GM23338 (cell line): Measurements from ENCODE around the gene CTDP1. TPM values are rescaled to one million over a fixed set of nuclear protein-coding genes. Genes with fewer than 3 reads are reported as not detected.

Experiments
- ATAC-seq: fragments of 200-7000 bp; cut with Tn5 transposase; 3 replicates; pipeline ENCODE4 v1.9.1; 2020
- DNase-seq: peaks from one replicate; pipeline ENCODE4 v3.0.0-alpha.2; 2015; ENCODE audit warnings: low spot score
- H2AFZ ChIP-seq: fragments of 200-600 bp; sonication (generic); 2 replicates; pipeline ENCODE4 v1.8.0; 2016; ENCODE audit warnings: antibody characterized with exemption, mild to moderate bottlenecking, moderate library complexity
- H3F3A ChIP-seq: fragments of 200-600 bp; sonication (generic); replicated peaks from 2 replicates; pipeline ENCODE4 v1.8.0; 2017; ENCODE audit warnings: antibody characterized with exemption, mixed run types, low read depth
- H3K27ac ChIP-seq: fragments of 200-600 bp; sonication (generic); 2 replicates; pipeline ENCODE4 v1.6.1; 2016; ENCODE audit warnings: low read depth
- H3K27me3 ChIP-seq: fragments of 200-600 bp; sonication (generic); 2 replicates; pipeline ENCODE4 v1.8.0; 2016; ENCODE audit warnings: mild to moderate bottlenecking, mixed run types, moderate library complexity; ENCODE audit not compliant: insufficient read depth
- H3K36me3 ChIP-seq: fragments of 200-600 bp; sonication (generic); 2 replicates; pipeline ENCODE4 v1.8.0; 2016; ENCODE audit warnings: mild to moderate bottlenecking; ENCODE audit not compliant: insufficient read depth
- H3K4me1 ChIP-seq: fragments of 200-600 bp; sonication (generic); 2 replicates; pipeline ENCODE4 v1.8.0; 2016; ENCODE audit warnings: mild to moderate bottlenecking, moderate library complexity; ENCODE audit not compliant: insufficient read depth
- H3K4me2 ChIP-seq: fragments of 200-600 bp; sonication (generic); 2 replicates; pipeline ENCODE4 v1.7.1; 2017; ENCODE audit warnings: mixed run types
- H3K4me3 ChIP-seq: fragments of 200-600 bp; sonication (generic); 2 replicates; pipeline ENCODE4 v1.6.1; 2016; ENCODE audit warnings: mixed run types
- H3K79me2 ChIP-seq: fragments of 200-600 bp; sonication (generic); replicated peaks from 2 replicates; pipeline ENCODE4 v1.8.0; 2017; ENCODE audit warnings: mild to moderate bottlenecking; ENCODE audit not compliant: insufficient read depth
- H3K9me2 ChIP-seq: fragments of 200-600 bp; sonication (generic); 2 replicates; pipeline ENCODE4 v1.8.0; 2017; ENCODE audit not compliant: insufficient read depth
- H4K20me1 ChIP-seq: fragments of 200-600 bp; sonication (generic); replicated peaks from 2 replicates; pipeline ENCODE4 v1.8.0; 2017; ENCODE audit warnings: mild to moderate bottlenecking; ENCODE audit not compliant: insufficient read depth
- H3K27ac Mint-ChIP-seq: 2 replicates; pipeline ENCODE4 v1.8.0; 2020; ENCODE audit warnings: inconsistent platforms, mild to moderate bottlenecking, moderate library complexity, mixed read lengths
- H3K27me3 Mint-ChIP-seq: 3 replicates; pipeline ENCODE4 v1.8.0; 2022; ENCODE audit warnings: low read depth, mild to moderate bottlenecking, moderate library complexity, mixed read lengths, inconsistent platforms; ENCODE audit not compliant: insufficient read depth, poor library complexity
- H3K36me3 Mint-ChIP-seq: 3 replicates; pipeline ENCODE4 v1.8.0; 2021; ENCODE audit warnings: low read depth, mild to moderate bottlenecking, inconsistent platforms, moderate library complexity, mixed read lengths
- H3K4me1 Mint-ChIP-seq: 3 replicates; pipeline ENCODE4 v1.8.0; 2020; ENCODE audit warnings: mild to moderate bottlenecking, inconsistent platforms, mixed read lengths
- H3K4me3 Mint-ChIP-seq: 3 replicates; pipeline ENCODE4 v1.8.0; 2021; ENCODE audit warnings: moderate library complexity, mild to moderate bottlenecking, inconsistent platforms, mixed read lengths
- H3K9me3 Mint-ChIP-seq: 3 replicates; pipeline ENCODE4 v1.8.0; 2020; ENCODE audit warnings: moderate library complexity, mild to moderate bottlenecking, inconsistent platforms, mixed read lengths
- CREB1 ChIP-seq: fragments of 250-450 bp; sonication (Bioruptor Pico); IDR thresholded peaks from 2 replicates; pipeline ENCODE4 v1.5.0; 2020; ENCODE audit warnings: low read depth, mild to moderate bottlenecking, moderate library complexity
- ETS1 ChIP-seq: IDR thresholded peaks from 2 replicates; pipeline ENCODE4 v1.6.1; 2016; ENCODE audit warnings: antibody characterized with exemption
- EZH2 ChIP-seq: fragments of 200-600 bp; sonication (generic); IDR thresholded peaks from one replicate; pipeline ENCODE4 v1.8.0; 2017; ENCODE audit warnings: antibody characterized with exemption, mild to moderate bottlenecking, low read depth; ENCODE audit not compliant: unreplicated experiment
- EZH2phosphoT487 ChIP-seq: fragments of 200-600 bp; sonication (generic); IDR thresholded peaks from one replicate; pipeline ENCODE4 v1.8.1; 2018; ENCODE audit warnings: antibody characterized with exemption; ENCODE audit not compliant: unreplicated experiment
- JUNB ChIP-seq: IDR thresholded peaks from one replicate; pipeline ENCODE4 v1.6.1; 2016; ENCODE audit warnings: antibody characterized with exemption; ENCODE audit not compliant: unreplicated experiment
- NANOG ChIP-seq: IDR thresholded peaks from 2 replicates; pipeline ENCODE4 v1.6.1; 2016; ENCODE audit warnings: antibody characterized with exemption, borderline replicate concordance
- POLR2AphosphoS5 ChIP-seq: IDR thresholded peaks from 2 replicates; pipeline ENCODE4 v1.6.1; 2016; ENCODE audit warnings: antibody characterized with exemption, low read depth
- STAT1 ChIP-seq: IDR thresholded peaks from one replicate; pipeline ENCODE4 v1.6.1; 2016; ENCODE audit warnings: antibody characterized with exemption; ENCODE audit not compliant: unreplicated experiment
- ZNF114 ChIP-seq: fragments of 250-450 bp; sonication (Bioruptor Pico); IDR thresholded peaks from 2 replicates; pipeline ENCODE4 v1.5.0; 2020; ENCODE audit warnings: mild to moderate bottlenecking, moderate library complexity
- ZNF331 ChIP-seq: fragments of 250-450 bp; sonication (Bioruptor Pico); IDR thresholded peaks from 2 replicates; pipeline ENCODE4 v1.5.0; 2020; ENCODE audit warnings: low read depth, mild to moderate bottlenecking, moderate library complexity
- ZNF462 ChIP-seq: fragments of 250-450 bp; sonication (Bioruptor Pico); IDR thresholded peaks from 2 replicates; pipeline ENCODE4 v1.5.0; 2020; ENCODE audit warnings: mild to moderate bottlenecking, moderate library complexity
- polyA plus RNA-seq: library from polyadenylated mRNA; unstranded; fragments of >200 nt; fragmentation: Nextera tagmentation; extraction: Ambion mirVana; gene quantifications from 2 replicates; pipeline ENCODE4 v1.2.1, GENCODE V29; 2016
- total RNA-seq: library from RNA; depleted of rRNA; stranded (reverse); fragments of >200 nt; shearing (Covaris generic); gene quantifications from 2 replicates; pipeline ENCODE4 v1.2.3, GENCODE V29; 2014
- TF ChIP-seq, protein P1 (sequence below): IDR thresholded peaks from one replicate; pipeline ENCODE4 v1.6.1; 2018; ENCODE audit warnings: antibody characterized with exemption; ENCODE audit not compliant: unreplicated experiment
- TF ChIP-seq, protein P2 (sequence below), 2 experiments: fragments of 200-600 bp in 1 of 2; sonication (generic) in 1 of 2; conservative IDR thresholded peaks; 2 replicates each; pipeline versions ENCODE4 v1.5.1 to v1.6.1; 2016 to 2017; ENCODE audit warnings: antibody characterized with exemption in 2 of 2, low read depth in 2 of 2, mild to moderate bottlenecking in 2 of 2, moderate library complexity in 1 of 2

CTDP1 gene
- total and polyA plus RNA-seq, 2 experiments from 2014 or later, result 9.4 to 51.6 TPM

DNA sequence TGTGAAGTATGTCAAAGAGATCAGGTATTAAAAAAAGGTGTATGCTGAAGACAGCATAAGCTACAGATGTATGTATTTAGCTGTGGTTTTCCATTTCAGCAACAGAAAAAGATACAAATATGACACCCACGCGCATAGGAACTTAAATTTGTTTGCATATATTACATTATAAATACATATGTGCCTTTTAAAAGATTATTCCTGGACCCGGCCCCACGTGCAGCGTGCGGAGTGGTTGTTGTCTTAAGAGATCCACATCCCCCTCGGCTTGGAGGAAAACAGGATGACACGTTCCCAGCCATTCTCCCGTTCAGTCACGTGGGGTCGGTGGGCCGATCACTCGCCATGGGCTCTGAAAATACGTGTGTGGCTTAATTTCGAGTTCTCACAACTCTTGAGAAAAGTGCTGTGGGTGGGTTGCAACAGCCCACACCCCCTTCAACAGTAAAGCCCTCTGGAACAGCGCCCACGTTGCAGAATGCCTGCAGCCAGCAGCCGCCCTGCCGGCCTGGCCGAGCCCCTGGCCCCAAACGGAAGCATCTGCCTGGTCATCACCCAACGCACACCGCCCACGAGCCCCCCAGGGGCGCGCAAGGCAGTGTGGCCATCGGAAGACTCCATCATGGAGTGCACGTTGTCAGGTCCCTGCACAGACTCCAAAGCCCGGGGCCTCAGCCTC, 99.6 kb downstream of the CTDP1 start:
- Mint-ChIP-seq H3K36me3 (no peaks in the 10 kb centered on the region), H3K27me3 (peaks cover 13% of the 10 kb centered on the region), H3K4me1 (no peaks in the 10 kb centered on the region), H3K9me3 (no peaks in the 10 kb centered on the region; the same call in 2 of the 3 replicates), H3K4me3 (no peak overlapping the region), H3K27ac (no peak overlapping the region)
- H3K79me2 ChIP-seq, result no peaks in the 10 kb centered on the region
- TF ChIP-seq JUNB (no peak), CREB1 (CRISPR knock-in tag) (no peak), ETS1 (no peak), EZH2phosphoT487 (no peak), ZNF462 (CRISPR knock-in tag) (no peak), NANOG (no peak), ZNF114 (CRISPR knock-in tag) (no peak), EZH2 (no peak), ZNF331 (no peak), STAT1 (no peak), POLR2AphosphoS5 (no peak)
- TF ChIP-seq, protein P1, sequence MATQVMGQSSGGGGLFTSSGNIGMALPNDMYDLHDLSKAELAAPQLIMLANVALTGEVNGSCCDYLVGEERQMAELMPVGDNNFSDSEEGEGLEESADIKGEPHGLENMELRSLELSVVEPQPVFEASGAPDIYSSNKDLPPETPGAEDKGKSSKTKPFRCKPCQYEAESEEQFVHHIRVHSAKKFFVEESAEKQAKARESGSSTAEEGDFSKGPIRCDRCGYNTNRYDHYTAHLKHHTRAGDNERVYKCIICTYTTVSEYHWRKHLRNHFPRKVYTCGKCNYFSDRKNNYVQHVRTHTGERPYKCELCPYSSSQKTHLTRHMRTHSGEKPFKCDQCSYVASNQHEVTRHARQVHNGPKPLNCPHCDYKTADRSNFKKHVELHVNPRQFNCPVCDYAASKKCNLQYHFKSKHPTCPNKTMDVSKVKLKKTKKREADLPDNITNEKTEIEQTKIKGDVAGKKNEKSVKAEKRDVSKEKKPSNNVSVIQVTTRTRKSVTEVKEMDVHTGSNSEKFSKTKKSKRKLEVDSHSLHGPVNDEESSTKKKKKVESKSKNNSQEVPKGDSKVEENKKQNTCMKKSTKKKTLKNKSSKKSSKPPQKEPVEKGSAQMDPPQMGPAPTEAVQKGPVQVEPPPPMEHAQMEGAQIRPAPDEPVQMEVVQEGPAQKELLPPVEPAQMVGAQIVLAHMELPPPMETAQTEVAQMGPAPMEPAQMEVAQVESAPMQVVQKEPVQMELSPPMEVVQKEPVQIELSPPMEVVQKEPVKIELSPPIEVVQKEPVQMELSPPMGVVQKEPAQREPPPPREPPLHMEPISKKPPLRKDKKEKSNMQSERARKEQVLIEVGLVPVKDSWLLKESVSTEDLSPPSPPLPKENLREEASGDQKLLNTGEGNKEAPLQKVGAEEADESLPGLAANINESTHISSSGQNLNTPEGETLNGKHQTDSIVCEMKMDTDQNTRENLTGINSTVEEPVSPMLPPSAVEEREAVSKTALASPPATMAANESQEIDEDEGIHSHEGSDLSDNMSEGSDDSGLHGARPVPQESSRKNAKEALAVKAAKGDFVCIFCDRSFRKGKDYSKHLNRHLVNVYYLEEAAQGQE, result no peak
- TF ChIP-seq, protein P2, sequence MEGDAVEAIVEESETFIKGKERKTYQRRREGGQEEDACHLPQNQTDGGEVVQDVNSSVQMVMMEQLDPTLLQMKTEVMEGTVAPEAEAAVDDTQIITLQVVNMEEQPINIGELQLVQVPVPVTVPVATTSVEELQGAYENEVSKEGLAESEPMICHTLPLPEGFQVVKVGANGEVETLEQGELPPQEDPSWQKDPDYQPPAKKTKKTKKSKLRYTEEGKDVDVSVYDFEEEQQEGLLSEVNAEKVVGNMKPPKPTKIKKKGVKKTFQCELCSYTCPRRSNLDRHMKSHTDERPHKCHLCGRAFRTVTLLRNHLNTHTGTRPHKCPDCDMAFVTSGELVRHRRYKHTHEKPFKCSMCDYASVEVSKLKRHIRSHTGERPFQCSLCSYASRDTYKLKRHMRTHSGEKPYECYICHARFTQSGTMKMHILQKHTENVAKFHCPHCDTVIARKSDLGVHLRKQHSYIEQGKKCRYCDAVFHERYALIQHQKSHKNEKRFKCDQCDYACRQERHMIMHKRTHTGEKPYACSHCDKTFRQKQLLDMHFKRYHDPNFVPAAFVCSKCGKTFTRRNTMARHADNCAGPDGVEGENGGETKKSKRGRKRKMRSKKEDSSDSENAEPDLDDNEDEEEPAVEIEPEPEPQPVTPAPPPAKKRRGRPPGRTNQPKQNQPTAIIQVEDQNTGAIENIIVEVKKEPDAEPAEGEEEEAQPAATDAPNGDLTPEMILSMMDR (conservative IDR thresholded peaks at IDR 0.05; ENCODE audit: low read depth in 2 of 2), result no peak
- no peak overlapping the region for H2AFZ ChIP-seq
- H3K9me2 ChIP-seq, result no peaks in the 10 kb centered on the region
- H3K27me3 ChIP-seq, result no peaks in the 10 kb centered on the region
- no peak overlapping the region for H3K4me3 ChIP-seq
- no peaks in the 10 kb centered on the region for H3F3A ChIP-seq
- no peak overlapping the region for H3K4me2 ChIP-seq
- H3K27ac ChIP-seq, result no peak overlapping the region
- ATAC-seq (no peak), DNase-seq (no peak)
- no peaks in the 10 kb centered on the region for H3K36me3 ChIP-seq
- no peaks in the 10 kb centered on the region for H4K20me1 ChIP-seq
- H3K4me1 ChIP-seq, result no peaks in the 10 kb centered on the region
